T1000 (cell line): ENCODE measurements around the gene ITM2B.
"Not testable (repeated sequence)": the region's sequence is repeated elsewhere in the genome, so short reads cannot be mapped to it uniquely, and the experiment has no call there.

Experiments used
- DNase-seq: peaks from one replicate; lab custom pipeline; 2025; ENCODE audit warnings: mixed read lengths; lab: John Stamatoyannopoulos, UW

The ITM2B gene

GRCh38 chr13:48224701-48225100, 8.3 kb upstream of the ITM2B start:
- no peak for DNase-seq

- no peak for DNase-seq
These were observed 2.5 kb upstream of the ITM2B start for GRCh38 chr13:48230541-48230940.

GRCh38 chr13:48231080-48231479, 1.9 kb upstream of the ITM2B start:
- no peak for DNase-seq

- DNase-seq = no peak
These were observed 1.1 kb upstream of the ITM2B start for GRCh38 chr13:48231933-48232332.

- no peak for DNase-seq
These were observed 473 bp upstream of the ITM2B start for GRCh38 chr13:48232420-48233045.

- no peak for DNase-seq
These were observed 983 bp downstream of the ITM2B start for GRCh38 chr13:48233889-48234488.

- DNase-seq = no peak
These were observed 1.7 kb downstream of the ITM2B start for GRCh38 chr13:48234566-48235340.

GRCh38 chr13:48235341-48236135, 2.5 kb downstream of the ITM2B start:
- no peak for DNase-seq

- no peak for DNase-seq
These were observed 3.7 kb downstream of the ITM2B start for GRCh38 chr13:48236528-48237353.

GRCh38 chr13:48239369-48239768, 6.4 kb downstream of the ITM2B start:
- DNase-seq = not testable (repeated sequence)

- no peak for DNase-seq
These were observed 8.6 kb downstream of the ITM2B start for GRCh38 chr13:48241651-48242050.

- no peak for DNase-seq
These were observed 9.7 kb downstream of the ITM2B start for GRCh38 chr13:48242677-48243076.

GRCh38 chr13:48244159-48244558, 11.2 kb downstream of the ITM2B start:
- no peak for DNase-seq

- no peak for DNase-seq
These were observed 13.1 kb downstream of the ITM2B start for GRCh38 chr13:48246102-48246501.

GRCh38 chr13:48249018-48249417, 16.0 kb downstream of the ITM2B start:
- no peak for DNase-seq

- no peak for DNase-seq
These were observed 18.6 kb downstream of the ITM2B start for GRCh38 chr13:48251611-48252081.

GRCh38 chr13:48252176-48252575, 19.2 kb downstream of the ITM2B start:
- no peak for DNase-seq

- DNase-seq = no peak
These were observed 20.8 kb downstream of the ITM2B start for GRCh38 chr13:48253849-48254248.

- no peak for DNase-seq
These were observed 22.1 kb downstream of the ITM2B start for GRCh38 chr13:48255090-48255489.

- no peak for DNase-seq
These were observed 22.9 kb downstream of the ITM2B start for GRCh38 chr13:48255954-48256353.

GRCh38 chr13:48258002-48258401, 25.0 kb downstream of the ITM2B start:
- no peak for DNase-seq
